ENCODE results near the gene CPLX3. TPM values are rescaled to one million over a fixed set of nuclear protein-coding genes. Genes with fewer than 3 reads are reported as not detected.

The CPLX3 gene
- total RNA-seq, 1 experiment from 2014 or later = not detected

DNA sequence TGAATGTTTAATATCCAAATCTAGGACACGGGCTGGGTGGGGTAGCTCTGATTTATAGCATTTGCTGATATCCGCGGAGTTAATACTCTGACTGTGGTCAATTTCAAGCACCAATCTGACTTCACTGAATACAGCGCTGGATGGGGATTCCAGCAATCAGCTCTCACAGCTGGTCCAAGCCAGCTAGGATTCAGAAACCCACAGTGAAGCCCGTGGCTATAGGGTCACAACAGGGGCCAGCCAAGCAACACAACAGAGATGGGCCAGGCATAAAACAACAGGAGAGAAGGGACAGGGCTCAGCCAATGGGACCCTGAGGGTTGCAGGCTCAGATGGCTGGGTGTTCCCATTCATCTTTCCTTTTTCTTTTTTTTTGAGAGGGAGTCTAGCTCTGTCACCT, 19.1 kb upstream of the CPLX3 start:
- H3K14ac ChIP-seq (ENCODE audit: insufficient read depth, low read length) = no peak overlapping the region
- TF ChIP-seq, protein P1, sequence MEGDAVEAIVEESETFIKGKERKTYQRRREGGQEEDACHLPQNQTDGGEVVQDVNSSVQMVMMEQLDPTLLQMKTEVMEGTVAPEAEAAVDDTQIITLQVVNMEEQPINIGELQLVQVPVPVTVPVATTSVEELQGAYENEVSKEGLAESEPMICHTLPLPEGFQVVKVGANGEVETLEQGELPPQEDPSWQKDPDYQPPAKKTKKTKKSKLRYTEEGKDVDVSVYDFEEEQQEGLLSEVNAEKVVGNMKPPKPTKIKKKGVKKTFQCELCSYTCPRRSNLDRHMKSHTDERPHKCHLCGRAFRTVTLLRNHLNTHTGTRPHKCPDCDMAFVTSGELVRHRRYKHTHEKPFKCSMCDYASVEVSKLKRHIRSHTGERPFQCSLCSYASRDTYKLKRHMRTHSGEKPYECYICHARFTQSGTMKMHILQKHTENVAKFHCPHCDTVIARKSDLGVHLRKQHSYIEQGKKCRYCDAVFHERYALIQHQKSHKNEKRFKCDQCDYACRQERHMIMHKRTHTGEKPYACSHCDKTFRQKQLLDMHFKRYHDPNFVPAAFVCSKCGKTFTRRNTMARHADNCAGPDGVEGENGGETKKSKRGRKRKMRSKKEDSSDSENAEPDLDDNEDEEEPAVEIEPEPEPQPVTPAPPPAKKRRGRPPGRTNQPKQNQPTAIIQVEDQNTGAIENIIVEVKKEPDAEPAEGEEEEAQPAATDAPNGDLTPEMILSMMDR (conservative IDR thresholded peaks at IDR 0.05) = no peak
- no peak overlapping the region for H2BK120ac ChIP-seq (ENCODE audit: low read depth, low read length, poor library complexity, severe bottlenecking)
- no peak overlapping the region for H3K4ac ChIP-seq (ENCODE audit: low read depth, low read length)
- no peak overlapping the region for H2AFZ ChIP-seq (ENCODE audit: low read length)
- Mint-ChIP-seq H3K27me3 (ENCODE audit: low read depth) (0 out of 2 replicates have a peak, but pooled peaks cover 2% of the 10 kb centered on the region), H3K27ac (peak overlapping the region in 1 of 3 experiments; percentile 90; a peak in 2 of 7 replicates), H3K36me3 (ENCODE audit: insufficient read depth in 1 of 3, low read depth in 3 of 3) (peaks cover 9 to 16% (median 15%) of the 10 kb centered on the region in 3 experiments; a peak in 5 of 7 replicates), H3K4me1 (peaks cover 9 to 16% of the 10 kb centered on the region in 2 experiments), H3K9me3 (no peaks in the 10 kb centered on the region), H3K4me3 (no peak overlapping the region; a peak in 1 of 5 replicates)
- no peaks in the 10 kb centered on the region for H3K79me1 ChIP-seq (ENCODE audit: insufficient read depth, low read depth, low read length, poor library complexity, severe bottlenecking)
- no peaks in the 10 kb centered on the region for H4K20me1 ChIP-seq (ENCODE audit: control insufficient read depth, insufficient read depth, insufficient read length)
- no CpG with 5 or more reads among the region's 5 CpGs for WGBS (ENCODE audit: extremely low coverage, insufficient read length, low lambda C conversion rate)
- no peak overlapping the region for H2BK12ac ChIP-seq (ENCODE audit: insufficient read length, low read depth, low read length)
- H3K23me2 ChIP-seq (ENCODE audit: insufficient read length, low read depth, low read length, poor library complexity, severe bottlenecking) = no peaks in the 10 kb centered on the region
- no peak overlapping the region for H2BK5ac ChIP-seq (ENCODE audit: insufficient read length, low read length)
- no peak overlapping the region for H4K8ac ChIP-seq (replicated peaks; ENCODE audit: insufficient read length, low read depth, low read length)
- H4K5ac ChIP-seq (ENCODE audit: insufficient read length, low read depth, low read length) = no peak overlapping the region
- no peak overlapping the region for H3K9ac ChIP-seq (ENCODE audit: extremely low read depth, insufficient read length, low read length)
- H3K27ac ChIP-seq (ENCODE audit: insufficient read length, low read depth, low read length) = no peak overlapping the region
- H3K4me2 ChIP-seq (ENCODE audit: insufficient read depth, insufficient read length, low read length) = no peak overlapping the region
- H3K79me2 ChIP-seq (ENCODE audit: insufficient read depth, low read length) = no peaks in the 10 kb centered on the region
- no peak overlapping the region for H2BK15ac ChIP-seq (ENCODE audit: low read depth, low read length)
- no peak for DNase-seq
- H2AK5ac ChIP-seq (ENCODE audit: insufficient read length, low read length) = no peak overlapping the region
- no peak overlapping the region for H4K91ac ChIP-seq (ENCODE audit: insufficient read length, low read depth, low read length)
- no peaks in the 10 kb centered on the region for H3K4me1 ChIP-seq (ENCODE audit: insufficient read depth, low read length)
- H2BK20ac ChIP-seq (ENCODE audit: low read depth, low read length, poor library complexity, severe bottlenecking) = no peak overlapping the region
- no peaks in the 10 kb centered on the region for H3K27me3 ChIP-seq (ENCODE audit: insufficient read depth, low read length)
- H3K9me3 ChIP-seq (ENCODE audit: control insufficient read depth, low read depth, low read length) = no peaks in the 10 kb centered on the region
- no peak overlapping the region for H3K56ac ChIP-seq (ENCODE audit: insufficient read length, low read depth, low read length)
- H3K23ac ChIP-seq (ENCODE audit: insufficient read length, low read depth, low read length) = no peak overlapping the region
- no peak overlapping the region for H3K18ac ChIP-seq (ENCODE audit: insufficient read length, low read depth, low read length)
- no peak overlapping the region for H3T11ph ChIP-seq (ENCODE audit: low read length)

All from H9 (cell line).